Measurements from ENCODE around the gene DKC1.

The DKC1 gene

DNA sequence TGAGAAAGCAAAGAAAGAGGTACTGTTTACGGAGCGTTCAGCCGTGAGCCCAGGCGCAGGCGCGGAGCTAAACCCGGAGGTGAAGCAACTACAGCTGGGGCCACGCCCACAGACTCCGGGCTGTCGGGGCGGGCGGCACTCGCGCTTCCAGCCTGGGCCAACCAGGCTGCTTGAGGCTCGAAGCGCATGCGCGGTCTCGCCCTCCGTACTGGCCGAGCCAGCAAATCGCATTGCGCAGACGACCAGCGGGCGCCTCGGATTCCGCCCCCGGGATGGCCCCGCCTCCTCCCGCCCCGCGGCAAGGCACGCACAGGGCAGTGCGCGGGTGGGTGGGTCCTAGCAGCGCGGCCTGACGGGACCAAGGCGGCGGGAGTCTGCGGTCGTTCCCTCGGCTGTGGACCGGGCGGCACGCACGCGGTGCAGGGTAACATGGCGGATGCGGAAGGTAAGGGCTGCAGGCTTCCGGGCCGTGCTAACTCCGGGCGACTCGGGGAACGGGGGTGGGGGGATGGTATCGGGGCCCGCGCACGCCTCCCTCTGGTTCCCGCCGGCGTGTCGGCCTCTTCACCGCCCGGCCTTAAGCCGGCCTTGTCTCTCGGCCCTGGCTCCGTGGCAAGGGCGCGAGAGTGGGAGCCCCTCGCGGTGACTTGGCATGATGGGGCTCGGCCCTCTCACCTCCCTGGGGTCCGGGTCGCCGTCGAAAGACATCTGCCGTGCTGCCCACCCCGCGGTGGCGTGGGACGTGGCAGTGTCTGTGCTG, at the start of gene DKC1:
DKC1 (plus strand) TSS at position 328 of the 760 bp plus-strand sequence; CDS start at position 430, 102 bp downstream.
- DNase-seq, result peak; percentile 85

DNA sequence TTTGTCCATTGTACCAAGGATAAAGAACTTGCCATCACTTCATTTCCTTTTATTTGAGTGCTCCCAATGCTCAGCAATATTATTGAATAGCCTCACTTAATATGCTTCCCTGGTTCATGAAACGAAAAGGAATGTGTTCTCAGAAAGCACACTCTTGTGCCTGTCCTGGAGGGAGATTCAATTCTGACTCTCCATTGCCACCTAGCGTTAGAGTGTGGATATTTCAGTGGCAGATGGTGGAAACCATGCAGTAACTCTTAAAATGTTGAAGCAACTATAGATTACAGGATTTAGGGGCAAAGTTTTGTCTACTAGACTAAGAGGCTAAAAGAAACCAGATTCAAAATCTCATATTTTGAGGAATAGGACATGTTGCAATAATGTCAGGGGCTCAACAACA, 47.7 kb upstream of the DKC1 start:
- DNase-seq, result peak; percentile 32

DNA sequence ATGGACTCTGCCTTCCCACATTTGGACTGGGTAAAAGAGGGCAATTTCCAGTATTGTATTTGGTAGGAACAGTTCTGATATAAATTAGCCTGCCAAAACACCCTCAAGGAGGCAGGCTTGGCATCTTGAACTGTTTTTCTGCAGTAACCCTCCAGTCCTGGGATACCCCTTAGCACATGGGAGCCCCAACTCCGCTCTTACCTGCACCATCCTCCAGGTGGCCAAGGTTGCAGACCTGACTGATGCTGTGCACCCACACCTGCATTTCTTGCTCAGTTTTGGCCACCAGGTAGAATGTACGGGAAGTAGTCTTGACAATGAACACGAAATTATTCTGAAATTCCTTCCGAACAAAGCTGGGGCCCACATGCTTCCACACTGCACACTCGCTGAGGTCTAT, 46.8 kb upstream of the DKC1 start:
- DNase-seq, result no peak

DNA sequence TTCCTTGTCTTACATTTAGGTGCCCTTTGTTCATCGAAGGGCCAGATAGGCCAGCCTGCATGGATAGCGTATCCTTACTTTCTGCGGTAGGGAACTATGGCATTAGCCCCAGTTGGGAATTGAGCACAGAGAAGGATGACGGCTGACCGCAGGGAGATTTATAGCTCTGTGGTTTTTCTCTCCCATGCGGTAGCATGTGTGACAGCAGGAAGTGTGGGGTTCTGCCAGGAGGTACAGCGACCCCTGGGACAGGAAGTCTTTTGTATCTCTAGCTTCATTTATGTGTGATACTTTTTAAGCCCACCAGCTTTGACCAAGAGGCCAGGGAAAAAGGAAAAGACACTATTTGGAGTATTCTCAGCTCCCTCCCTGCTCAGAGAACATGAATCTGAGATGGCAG, 44.8 kb upstream of the DKC1 start:
- DNase-seq, result no peak

DNA sequence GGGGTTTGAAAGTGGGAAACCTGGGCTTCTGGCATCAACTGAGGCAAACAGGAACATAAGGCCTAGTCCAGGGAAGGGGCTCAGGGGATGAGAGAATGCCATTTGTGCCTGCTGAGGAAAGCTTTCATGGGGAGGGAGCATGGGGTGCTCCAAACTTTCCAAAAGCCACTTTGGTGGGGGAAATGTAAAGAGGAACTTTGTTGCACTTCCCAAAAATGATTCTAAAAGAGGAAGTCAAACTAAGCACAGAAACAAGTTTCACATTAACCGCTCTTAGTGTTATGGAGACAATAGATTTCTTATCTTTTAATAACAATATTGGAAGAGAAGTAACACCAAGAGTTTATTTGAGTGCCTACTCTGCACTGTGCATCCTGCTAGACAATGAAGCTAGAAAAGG, 44.0 kb upstream of the DKC1 start:
- DNase-seq, result no peak

DNA sequence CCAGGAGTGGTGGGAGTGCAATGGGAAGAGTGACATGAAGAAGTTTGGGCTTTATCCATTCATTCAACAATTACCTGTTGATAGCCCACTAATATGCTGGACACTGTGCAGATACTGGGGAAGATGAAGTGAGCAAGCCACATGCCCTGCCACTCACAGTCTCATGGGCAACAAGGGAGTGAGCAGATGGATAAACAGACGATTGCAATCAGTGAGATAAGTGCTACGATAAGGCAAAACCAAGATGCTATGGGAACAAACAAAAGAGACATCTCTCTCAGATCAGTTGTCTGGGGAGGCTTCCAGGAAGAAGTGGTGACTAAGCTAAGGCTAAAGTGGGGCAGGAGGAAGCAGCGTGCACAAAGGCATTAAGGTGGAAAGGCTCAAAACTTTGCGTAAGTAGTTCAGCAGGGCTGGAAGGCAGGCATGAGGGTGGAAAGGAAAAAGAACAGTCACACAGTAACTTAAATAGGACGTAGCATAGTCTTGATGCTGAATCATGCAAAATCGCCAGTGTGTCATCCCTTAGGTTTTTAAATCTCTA, 43.5 kb upstream of the DKC1 start:
- no peak for DNase-seq

DNA sequence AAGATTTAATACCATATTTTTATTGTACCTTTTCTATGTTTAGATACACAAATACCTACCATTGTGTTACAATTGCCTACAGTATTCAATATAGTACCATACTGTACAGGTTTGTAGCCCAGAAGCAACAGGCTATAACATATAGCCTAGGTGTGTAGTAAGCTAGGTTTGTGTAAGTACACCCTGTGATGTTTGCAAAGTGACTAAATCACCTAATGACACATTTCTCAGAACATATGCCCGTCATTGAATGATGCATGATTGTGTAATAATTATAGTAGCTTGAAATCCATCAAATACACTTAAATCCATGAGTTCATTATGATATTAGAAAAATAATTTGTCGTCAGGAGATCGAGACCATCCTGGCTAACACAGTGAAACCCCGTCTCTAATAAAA, 42.6 kb upstream of the DKC1 start:
- DNase-seq, result no peak

DNA sequence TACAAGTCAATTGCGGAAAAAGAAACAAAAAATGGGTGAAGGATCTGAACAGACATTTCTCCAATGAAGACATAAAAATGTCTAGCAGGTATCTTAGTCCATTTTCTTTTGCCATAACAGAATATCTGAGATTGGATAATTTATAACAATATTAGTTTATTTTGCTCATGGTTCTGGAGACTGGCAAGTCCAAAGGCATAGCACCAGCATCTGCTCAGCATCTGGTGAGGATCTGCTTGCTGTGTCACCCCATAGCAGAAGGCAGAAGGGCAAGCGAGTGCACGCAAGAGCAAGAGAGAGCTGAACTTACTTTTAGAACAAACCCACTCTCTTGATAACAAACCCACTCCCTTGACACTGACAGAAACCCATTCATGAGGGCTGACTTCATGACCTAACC, 41.5 kb upstream of the DKC1 start:
- no peak for DNase-seq

DNA sequence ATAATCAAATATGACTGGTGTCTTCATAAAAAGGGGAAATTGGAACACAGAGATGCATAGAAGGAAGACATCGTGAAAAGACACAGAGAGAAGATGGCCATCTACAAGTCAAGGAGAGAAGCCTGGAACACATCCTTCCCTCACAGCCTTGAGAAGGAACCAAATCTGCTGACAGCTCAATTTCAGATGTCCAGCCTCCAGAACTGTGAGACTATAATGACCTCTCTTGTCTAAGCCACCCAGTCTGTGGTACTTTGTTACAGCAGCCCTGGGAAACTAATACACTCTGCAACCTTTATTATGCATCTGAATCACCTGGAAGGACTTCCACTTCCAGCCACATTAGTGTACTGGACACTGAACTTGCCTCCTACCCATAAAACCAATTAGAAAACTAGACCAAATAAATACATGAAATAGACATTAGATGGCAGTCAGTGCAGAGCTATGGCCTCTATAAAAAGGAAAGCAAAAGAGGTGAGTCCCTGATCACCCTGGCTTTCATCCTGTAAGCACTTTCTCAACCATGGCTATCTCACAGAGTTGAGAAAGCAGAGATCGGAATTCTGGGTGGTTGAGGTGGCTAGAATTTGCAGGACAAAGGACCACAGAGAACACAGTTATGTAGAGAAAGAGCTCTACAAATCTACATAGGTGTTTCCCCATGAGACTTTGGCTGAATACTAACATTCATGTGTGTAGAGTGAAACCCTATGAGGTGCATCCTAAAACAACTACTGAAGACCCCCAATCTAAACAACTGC, 37.5 kb upstream of the DKC1 start:
- DNase-seq, result no peak

DNA sequence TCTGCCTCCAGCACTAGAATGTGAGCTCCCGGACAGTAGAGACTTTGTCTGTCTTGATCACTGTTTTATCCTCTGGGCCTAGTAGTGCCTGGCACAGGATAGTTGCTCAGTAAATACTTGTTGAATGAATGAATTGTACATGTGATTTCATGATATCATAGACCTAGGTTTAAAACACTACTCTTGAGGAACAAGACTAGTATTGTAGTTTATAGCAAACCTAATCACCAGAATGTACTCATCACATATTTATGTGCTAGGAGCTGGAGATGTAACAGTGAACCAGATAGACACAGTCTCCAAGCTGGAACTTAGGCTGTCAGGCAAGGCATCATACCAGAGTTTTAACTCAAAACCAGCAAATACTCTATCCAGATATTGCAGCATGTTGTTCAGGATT, 35.2 kb upstream of the DKC1 start:
- no peak for DNase-seq

DNA sequence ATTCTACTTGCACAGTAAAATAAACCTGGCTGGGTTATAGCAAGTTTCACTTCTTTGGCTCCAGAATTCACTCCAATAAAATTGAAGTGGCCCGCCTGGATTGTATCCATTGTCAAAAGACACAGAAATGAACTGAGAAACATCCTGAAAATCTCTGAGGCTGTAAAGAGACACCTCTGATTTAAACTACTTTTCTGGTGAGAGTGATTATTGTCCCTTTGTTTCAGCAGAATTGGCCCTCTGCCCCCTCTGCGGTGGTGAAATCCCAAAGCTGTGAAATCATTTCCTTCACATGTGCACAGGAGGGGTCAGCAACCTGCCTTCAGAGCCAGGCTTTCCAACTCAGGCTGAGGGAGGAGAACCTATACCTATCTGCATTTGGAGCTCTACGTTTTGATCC, 34.8 kb upstream of the DKC1 start:
- no peak for DNase-seq

DNA sequence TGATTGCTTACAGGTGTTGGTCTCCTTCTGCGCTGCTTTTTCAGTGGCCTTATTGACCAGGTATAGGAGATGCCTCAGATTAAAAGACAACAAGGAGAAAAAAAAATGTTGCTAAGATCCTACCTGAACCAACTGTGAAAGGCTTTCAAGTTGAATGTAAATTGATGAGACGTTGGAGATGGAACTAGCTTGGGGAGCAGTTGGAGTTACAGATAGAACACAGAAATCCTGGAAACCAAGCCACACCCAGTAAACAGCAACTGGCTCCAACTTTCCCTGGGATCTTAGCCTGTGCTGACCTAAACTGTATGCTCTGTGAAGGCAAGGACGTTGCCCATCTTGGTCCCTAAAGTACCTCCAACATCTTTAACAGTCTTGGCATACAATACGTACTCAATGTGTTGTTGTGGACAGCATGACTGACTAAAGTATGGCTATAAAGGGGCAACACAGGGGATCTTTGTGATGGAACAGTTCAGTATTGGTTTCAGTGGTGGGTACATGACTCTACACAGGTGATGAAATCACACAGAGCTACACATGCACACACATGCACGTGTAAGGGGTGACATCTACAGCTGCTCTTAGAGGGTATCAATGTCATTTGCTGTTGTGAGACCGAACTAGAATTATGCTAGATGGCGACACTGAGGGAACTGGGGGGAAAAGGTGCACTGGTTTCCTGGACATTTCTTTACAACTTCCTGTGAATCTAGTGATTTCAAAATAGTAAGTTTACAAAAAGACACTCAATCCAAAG, 34.1 kb upstream of the DKC1 start:
- DNase-seq, result no peak

DNA sequence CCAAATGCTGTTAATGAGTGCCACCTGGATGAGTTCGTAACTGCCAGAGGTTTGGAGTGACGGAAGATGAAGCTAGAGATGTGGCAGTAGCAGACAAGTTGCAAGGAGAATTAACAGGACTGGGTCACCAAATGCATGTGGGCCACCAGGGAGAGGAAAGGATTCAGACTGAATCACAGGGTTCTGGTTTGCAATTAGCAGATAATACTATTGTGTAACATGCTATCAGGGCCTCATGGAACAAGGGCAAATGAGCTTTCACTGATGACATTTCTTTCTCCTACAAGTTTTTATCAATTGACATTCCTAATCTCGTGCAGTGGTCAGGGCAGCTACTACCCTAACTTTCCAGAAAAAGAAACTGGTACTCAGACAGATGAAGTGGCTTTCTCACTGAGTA, 33.2 kb upstream of the DKC1 start:
- DNase-seq, result no peak

DNA sequence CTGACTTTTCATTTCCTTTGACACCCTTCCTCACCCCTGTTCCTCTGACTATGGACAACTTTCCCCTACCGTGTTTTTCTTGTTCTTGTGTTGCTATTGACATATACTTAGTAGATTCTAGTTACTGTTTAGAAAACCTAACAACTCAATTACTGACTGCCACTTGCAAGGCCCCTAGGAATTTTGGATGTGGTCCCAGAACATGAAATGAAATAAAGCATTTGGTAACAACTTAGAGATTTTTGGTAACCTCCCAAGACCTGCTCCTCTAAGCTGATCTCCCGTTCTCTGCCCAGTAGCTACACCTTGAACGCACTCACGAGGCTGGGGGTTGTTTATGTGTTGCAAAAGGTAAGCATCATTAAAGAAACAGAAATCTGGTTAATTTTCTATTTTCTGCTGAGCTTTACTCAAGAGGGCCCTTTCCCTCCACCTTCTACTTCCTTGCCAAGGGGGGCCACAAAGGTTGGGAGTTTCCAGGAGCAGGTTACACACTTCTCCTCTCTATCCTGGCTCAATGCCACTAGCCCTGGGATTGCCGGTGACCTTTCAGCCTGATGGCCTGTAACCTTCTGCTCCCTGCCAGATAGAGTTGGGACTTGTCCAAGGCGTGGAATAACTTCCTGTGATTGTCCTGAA, 32.3 kb upstream of the DKC1 start:
- no peak for DNase-seq

DNA sequence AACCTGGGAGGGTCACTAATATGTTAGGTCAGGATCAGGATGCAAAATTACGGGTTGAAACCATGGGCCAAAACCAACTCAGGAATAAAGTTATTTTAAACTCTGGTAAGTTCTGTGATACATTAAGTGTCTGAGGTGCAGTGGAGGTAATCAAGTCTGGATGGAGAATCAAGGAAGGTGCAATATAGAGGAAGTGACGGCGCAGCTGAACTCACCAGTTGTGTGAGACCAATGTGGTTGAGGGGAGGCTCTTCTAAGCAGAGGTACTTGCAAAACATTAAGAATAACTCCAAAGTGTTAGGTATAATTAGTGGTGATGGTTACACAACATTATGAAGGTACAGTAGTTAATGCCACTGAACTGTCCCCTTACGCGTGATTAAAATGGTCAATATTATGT, 31.5 kb upstream of the DKC1 start:
- DNase-seq, result no peak

DNA sequence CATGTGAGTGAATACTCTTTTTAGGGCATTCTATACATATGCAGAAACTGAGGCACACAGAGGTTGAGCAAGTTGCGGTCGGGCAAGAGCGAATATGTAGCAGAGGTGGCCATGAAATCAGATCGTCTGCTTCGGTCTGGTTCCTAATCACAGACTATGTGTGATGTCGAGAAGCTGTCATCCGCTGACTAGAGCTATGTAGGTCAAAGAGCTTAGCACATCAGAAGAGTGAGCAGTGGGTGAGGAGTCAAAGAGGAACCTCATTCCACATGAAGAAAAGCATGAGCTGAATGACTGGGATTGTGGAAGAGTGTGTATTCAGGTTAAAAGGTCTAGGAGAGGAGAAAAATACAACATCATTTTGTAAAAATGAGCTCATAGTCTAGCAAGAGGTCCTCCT, 30.8 kb upstream of the DKC1 start:
- DNase-seq, result no peak

DNA sequence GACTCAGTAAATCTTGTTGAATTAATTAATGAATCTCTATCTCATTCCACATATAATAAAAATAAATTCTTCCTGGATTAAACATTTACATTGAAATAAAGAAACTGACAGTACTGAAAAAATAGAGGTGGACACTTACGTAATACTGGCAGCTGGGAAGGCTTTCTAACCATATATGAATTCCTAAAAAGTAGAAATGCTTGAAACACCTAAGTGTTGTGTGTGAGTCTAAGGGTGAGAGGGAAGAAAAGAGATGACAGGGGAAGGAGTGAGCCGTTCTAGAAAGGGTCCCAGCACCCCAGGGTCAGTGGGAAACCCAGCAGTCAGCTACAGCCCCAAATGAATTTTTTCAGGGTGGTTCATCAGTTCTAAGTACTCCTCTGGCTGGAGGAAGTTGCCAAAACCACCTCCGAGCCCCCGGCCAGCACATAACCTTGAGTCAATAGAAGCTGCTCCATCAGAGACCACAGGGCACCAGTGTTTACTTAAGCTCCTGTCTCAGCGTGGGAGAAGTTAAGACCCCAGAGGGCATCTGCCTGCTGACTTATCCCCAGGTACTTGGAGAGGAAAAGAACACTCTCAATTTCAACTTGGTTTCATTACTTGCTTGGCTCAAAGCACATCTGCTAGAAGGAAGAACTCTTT, 30.1 kb upstream of the DKC1 start:
- no peak for DNase-seq

DNA sequence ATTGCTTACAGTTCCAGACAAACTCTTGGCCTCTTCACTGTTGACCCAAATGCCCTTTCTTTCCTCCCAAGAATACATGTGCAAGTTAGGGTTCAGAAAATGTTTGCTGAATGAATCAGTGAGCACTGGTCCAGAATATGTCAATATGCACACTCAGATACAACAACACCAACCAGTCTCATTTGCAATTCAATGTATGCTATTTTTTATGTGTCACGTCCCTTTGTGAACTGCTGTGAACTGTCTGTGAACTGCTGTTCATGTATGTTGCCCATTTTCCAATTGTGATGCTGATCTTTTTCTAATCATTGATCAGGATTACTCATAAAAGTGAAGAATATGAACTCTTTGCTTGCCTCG, 29.6 kb upstream of the DKC1 start:
- no peak for DNase-seq

DNA sequence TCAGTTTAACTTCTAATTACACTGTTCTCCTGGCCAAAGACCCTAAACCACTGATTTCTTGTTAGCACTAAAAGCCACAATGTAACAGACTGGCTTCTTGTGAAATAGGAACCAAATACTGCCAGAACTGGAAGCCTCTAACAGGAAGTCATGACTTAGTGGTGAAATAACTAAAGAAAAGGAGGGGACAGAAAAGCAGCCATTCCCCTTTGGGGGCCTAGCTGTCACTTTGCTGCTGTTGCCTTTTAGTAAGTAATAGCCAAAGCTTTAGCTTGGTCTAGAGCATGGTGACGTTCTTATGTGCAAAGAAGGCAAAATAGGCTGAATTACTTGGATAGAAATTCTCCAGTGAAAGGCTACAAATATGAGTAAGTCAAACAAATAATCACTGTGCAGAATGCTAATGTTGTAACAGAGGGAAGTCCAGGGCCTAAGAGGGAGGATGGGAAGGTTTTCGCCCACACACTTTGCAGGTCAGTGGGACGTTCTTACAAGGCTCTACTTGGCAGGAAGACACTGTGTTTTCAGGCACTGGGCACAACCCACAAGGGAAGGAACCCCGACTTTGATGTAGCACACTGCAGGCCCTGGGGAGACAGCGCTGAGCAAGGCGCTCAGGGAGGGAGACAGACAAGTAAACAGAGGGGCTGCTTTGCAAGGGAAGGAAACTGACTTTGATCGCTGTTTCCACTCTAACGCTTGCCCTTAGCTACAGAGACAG, 28.4 kb upstream of the DKC1 start:
- DNase-seq, result no peak

DNA sequence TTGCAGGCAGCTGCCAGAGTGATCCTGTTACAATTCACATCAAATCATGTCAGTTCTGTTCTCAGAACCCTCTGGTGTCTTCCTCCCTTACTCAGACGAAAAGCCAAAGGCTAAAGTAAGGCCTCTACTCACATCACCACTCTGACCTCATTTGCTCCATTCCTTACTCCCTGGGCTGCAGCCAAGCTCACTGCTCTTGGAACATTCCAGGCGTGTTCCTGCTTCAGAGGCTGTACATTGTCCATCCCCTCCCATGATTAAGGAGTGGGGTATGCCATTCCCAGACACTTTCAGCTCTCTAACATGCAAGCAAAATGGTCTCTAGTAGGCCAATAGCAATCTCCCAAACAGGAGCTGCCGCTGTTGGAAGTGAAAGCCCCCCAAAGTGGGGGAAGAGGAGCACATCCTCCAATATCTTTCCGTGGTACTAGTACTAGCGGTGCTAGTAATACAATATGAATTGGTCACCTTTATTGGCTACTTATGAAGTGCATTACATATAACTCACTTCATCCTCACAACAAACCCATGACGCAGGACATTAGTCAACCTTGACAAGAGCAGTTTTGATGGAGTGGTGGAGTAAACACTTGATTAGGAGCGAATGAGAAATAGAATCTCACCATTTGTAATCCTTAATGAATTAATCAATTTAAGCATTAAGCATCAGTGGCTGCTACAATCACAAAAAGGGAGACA, 26.8 kb upstream of the DKC1 start:
- DNase-seq, result no peak

DNA sequence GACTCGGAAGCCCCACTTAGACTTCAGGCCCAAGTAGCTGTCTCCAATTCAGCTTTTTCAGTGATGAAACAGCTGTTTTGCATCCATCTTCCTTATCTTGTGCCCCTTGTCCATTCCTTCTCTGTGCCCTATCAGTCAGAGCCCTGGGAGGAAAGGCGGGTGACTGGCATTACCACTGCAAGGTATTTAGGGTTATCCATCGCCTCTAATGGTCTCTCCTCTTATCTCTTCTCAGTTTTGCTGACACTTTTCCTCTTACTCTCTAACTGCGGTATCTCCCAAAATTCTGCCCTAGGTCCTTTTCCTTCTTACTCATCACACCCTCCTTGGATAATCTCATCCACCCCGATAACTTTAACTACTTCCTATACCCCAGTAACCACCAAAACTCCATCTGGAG, 25.5 kb upstream of the DKC1 start:
- no peak for DNase-seq
